C1 segment of cervical spinal cord (tissue), 14 donors: Measurements from ENCODE around the gene KRTAP19-7.
A peak's percentile ranks its signal among the peaks of the same experiment; 100 is the strongest.

Experiments used
- DNase-seq, 14 donors: peaks; one replicate each; lab custom pipeline; 2025; lab: John Stamatoyannopoulos, UW

Gene KRTAP19-7, protein sequence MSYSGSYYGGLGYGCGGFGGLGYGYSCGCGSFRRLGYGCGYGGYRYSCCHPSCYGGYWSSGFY

DNA sequence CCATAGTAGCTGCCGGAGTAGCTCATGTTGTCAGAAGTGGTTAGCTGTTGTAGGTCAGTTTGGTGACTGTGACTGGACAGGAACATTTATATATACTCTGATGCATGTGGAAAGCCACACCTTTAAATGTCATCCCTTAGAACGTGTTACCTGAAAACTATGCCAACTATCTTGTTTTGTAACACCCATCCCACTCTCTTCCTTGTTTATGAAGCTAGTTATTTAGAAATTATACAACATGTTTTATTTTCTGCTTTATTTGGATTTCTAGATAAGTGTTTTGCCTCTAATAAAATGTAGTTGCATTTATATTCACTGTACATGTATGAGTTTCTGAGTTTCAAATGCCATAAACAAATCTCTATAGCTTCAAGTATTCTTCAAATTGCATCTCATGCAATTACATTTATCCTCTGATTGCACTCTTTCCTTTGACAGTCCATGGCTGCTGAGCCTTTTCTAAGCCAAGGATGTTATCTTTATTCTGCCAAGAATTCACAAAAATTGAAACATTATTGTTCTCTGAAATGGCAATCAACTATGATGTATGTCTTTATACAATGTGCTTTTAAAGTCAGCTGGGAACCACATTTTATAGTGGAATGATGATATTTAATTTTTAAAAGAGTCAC, at the start of gene KRTAP19-7:
Gene KRTAP19-7 (minus strand): TSS at position 51 of the 632 bp plus-strand sequence. CDS start 25 bp downstream, at position 26.
- no peak for DNase-seq

DNA sequence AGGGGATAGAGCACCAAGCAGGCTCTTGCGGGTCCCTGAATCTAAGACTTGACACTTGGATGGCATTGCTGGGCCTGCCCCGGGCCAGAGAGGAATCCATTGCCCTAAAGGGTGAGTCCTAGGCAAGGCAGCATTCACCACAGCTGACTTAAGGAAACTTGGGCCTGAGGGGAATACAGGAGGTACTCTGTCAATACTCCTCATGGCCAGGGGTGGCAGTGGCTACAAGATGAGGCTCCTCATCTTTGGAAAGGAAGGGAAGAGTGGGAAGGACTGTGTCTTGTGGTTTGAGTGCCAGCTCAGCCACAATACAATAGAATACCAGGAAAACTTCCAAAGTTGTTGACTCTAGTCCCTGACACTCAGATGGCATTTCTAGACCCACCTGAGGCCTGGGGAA, 44.9 kb upstream of the KRTAP19-7 start:
- no peak for DNase-seq

DNA sequence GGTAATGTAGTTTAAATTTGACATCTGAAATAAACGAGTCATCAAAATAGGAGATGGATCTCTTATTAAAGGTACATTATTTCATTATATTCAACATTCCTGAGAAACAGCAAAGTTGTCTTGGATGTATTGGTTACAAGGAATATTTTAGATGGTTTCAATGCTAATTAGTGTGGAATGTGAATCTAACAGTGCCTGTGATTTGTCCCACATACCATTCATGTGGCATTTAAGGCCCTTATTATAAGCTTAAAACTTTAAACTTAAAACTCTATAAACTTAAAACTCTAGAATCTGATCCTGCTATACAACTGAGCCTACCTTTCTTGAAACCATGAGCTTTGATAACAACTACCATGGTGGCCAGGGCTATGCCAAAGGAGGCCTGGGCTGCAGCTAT, 39.7 kb upstream of the KRTAP19-7 start, which contains the start of gene KRTAP22-1:
Gene KRTAP22-1 (plus strand): TSS at position 301 of the 400 bp plus-strand sequence.
- no peak for DNase-seq

DNA sequence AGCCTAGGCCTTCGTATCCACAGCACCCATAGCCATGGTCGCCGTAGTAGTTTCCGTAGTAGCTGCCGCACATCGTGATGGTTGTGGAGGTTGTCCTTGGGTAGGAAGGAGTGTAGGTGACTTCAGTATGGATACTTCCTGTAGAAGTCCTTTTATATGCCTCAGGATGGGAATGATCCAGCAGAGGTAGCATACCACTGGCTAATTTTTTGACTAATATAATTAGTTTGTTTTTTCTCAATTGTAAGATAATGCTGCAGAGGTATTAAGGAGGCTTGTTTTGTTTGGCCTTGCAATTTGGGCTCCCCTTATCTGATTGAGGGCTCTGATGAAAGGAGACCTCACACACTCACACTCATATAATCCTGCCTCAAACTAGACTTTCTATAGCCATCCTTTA, 37.7 kb upstream of the KRTAP19-7 start, which contains the start of gene KRTAP6-2:
Gene KRTAP6-2 (minus strand): TSS at position 101 of the 400 bp plus-strand sequence. CDS start 28 bp downstream, at position 73.
- no peak for DNase-seq

DNA sequence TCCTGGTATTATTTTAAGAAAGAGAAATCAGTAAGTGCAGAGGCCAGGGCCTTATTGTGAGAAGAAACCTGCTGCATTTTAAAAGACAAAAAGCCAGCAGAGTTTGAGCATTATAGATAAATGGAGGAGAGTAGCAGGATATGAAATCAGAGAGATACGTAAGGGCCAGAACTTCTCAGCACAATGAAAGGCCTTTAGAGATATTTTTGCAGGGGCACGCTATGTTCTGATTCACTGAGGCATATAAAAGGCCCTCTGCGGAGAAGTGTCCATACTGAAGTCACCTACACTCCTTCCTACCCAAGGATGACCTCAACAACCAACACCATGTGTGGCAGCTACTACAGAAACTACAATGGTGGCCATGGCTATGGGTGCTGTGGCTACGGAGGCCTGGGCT, 31.0 kb upstream of the KRTAP19-7 start, which contains the start of gene KRTAP6-3:
Gene KRTAP6-3 (plus strand): TSS at position 301 of the 400 bp plus-strand sequence. CDS start 6 bp downstream, at position 307.
- no peak for DNase-seq

DNA sequence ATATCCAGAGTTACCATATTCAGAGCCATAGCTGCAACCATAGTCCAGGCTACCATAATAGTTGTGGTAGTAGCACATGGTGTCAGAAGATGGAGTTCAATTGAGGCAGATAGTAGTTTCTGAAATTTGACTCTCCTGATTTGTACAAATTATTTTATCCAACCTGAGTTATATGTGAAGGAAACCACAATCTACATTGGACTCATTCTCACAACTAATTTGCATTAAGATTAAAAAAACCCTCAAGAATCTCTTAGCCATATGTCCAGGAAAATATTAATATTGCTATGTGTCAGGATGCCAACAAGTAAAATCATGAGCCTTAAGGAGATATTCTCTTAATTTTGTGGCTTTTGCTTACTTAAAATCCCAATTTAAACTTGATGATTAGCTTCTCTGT, 29.2 kb upstream of the KRTAP19-7 start, which contains the start of gene KRTAP22-2:
Gene KRTAP22-2 (minus strand): TSS at position 101 of the 400 bp plus-strand sequence.
- no peak for DNase-seq

DNA sequence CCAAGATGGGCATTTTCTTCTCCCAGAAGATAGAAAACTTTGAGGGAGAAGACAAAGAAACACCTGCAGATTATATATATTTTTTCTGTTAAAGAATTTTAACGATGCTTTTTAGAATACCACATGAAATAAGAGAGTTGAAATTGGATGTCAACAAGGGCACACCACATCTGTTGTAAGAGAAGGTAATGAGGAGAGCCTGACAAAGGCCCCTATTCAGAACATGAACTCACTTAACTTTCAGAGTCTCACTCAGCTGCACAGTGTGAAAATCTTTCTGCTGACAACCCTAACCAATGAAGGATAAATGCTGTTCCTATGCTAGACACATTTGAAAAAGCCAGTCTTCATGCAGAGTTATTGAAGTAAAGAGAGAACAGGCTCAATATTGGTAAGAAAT, 21.8 kb upstream of the KRTAP19-7 start:
- no peak for DNase-seq

DNA sequence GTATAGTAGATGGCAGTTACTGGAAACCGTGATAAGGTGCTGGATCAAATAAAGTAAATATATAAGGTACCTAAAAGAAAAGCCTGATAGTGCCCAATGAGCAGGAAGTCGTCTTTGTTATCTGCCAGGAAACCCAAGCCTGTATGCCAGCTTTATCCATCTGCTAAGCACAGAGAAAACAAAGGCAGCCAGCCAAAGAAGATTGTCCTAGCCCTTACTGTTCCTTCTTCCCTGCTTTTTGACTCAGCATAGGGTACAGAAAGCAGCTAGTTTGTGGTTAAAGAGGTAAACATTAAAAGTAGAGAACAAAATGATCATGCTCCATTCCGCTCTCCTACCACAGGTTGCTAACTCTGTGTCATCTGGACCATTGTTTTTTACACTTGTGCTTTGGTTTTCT, 19.0 kb upstream of the KRTAP19-7 start:
- peak in 1 of 14 donors; percentile 74 for DNase-seq

DNA sequence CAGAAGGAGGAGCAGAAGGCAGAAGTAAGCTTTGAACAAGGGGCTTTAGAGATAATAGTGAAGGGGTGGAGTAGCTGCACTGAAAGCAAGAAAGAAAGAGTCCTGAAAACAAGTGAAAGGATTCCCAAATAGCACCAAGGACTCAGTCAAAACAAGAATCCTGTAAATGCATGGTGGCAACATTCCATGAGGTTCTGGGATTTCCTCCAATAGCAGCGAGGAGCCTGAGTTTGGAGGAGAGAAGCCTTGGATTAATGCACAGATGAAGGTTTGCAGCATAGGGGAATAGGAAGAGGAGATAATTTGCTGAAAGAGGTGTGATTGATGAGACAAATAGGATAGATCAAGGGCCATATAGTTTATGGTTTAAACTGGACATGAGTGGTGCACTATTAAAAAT, 18.2 kb upstream of the KRTAP19-7 start:
- DNase-seq = peak in 2 of 14 donors; percentile 2 to 71

DNA sequence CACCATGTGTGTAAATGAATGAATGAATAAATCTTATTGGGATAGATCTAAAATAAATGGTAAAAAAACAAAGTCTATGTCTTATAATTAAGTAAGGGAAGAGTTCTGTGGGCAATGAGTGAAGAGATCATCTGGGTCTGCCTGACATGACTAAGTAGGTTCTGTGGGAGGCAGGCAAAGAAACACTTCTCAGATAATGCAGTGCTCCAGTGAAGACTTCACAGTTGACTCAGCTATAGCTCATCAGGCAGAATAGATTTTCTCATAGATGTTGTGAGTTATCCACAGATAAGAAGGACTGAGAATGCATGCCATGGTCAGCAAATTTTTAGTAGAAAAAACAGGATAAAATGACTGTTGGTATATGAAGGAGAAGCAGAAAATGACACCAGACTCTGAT, 16.7 kb upstream of the KRTAP19-7 start:
- no peak for DNase-seq

DNA sequence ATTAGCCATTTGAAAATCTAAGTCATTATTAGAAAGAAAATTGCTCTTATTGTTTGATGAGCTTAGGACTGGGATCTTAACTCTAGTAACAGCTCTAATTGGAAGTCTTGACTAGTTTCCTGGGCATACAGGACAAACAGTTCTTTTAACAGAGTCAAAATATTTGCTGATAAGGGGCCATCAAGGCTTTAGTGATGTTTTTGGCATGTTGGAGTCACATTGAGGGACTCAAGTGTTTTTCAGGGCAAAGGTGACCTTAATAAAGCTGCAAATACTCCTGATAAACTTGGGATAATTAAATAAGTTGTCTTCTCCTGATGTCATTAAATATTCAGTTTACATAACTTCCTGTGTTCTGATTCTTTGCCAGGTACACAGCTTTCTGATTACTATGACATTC, 6.5 kb upstream of the KRTAP19-7 start:
- DNase-seq = no peak

DNA sequence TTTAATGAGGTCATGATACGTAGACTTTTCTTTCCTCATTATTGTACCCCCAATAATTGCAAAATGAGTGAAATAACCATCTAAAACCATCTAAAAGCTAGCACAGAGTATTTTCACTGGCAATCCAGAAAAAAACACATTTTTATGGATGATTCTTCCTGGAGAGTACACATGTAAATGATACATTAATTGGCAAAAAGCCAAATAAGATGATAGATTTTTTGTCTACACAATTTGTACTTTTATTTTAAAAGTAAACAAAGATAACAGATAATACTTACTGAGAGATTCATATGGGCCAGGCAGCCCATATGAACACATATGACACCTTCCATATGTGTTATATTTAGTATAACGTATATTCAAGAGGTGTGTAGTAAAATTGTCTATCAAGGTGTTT, 2.5 kb upstream of the KRTAP19-7 start:
- DNase-seq = no peak

DNA sequence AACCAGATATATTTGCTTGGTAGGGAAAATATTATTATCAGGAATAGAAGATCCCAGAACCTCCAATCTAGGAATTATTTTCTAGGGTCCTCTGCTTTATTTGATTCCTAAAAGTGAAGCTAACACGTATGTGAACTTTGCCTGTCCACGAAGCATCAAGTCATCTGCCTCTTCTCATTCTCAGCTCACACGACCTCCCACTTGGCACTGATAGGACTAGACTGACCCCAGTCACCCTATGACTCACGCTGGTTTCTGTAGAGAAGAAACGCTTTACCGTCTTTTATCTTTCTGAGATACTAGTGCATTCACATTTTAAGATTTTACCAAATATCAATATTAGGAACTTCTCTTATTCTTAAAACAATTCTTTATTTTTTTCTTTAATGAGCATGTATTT, 2.0 kb upstream of the KRTAP19-7 start:
- no peak for DNase-seq

DNA sequence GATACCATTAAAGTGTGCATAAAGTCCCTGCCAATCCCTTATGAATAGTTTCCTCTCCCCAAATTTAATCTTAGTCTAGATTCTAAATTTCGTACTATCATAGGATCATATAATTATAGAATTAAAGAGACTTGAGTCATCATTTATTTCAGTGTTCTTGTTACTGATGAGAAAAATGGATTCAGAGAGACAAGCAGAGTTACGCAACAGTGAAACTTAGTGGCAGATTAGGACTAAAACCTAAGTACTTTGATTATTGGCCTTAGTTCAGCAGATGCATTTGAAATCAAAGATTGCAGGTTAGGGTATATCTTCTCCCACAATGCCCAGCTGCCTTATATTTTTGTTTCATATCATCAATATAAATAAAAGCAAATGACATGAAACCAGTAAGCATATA, 843 bp upstream of the KRTAP19-7 start:
- DNase-seq = no peak

DNA sequence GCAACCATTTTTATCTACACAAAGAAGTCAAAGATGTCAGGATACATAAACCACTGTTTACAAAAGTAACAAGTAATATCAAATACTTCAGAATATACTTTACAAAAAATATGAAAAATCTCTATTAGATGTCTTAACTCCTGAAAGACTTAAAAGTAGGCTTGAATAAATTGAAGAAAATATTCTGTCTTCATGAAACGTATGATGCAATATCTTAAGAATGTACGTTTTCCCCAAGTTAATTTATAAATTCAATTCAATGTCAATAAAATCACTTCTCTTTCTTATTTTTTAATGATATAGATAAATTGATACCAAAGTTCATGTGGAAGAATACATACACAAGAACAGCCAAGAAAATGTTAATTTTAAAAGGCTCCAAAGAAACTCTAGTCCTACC, 6.0 kb downstream of the KRTAP19-7 start:
- DNase-seq = no peak

DNA sequence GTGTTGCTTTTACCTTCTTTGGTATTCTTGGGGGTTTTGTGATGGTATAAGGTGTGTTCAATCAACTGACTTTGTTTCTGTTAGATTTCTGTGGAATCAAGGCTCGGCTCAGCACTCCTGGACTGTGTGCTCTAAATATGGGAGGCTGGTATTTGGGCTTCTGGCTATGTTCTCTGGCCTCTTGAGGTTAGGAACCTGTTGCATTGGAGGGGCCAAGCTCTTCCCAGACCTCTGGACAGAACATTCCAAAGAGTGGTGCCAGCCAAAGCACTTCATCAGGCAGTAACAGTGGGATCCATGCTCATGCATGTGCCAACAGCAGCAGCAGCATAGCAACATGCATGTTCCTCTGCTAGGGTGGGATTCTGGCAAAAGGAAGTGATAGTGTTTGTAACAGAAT, 8.3 kb downstream of the KRTAP19-7 start:
- DNase-seq = no peak

DNA sequence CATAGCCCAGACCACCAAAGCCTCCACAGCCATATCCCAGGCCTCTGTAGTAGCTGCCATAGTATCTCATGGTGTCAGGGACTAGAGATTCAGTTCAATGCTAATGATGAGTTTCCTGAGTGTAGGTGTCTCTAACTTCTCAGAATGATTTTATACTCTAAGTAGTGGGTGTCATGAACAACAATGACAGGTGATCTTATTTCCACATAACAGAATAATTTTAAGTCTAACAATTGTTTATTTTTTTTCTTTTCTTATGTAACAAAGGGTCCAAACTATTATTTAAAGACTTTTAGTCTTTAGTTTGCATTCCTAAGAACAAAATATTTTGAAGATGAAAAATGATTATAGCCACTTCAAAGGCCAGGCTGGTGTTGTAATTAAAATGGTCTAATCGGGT, 19.4 kb downstream of the KRTAP19-7 start, which contains the start of gene KRTAP19-6:
Gene KRTAP19-6 (minus strand): TSS at position 101 of the 400 bp plus-strand sequence. CDS start 31 bp downstream, at position 70.
- DNase-seq = no peak

DNA sequence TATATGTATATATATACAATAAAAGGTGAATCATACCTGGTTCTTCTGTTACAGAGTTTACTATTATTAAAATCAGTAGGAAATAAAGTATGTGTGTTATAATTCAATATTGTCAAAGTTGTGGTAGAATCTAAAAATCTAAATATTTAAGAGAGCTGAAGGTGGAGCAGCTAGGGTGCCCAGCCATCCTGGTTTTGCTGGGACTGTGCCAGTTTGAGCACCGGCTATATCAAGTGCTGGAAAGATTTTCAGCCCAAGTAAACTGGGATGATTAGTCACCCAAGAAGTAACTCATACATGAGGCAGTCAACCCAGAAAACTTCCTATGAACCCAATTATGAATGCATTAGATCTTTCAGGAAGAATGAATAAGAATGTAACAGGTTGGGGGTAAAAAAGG, 42.2 kb downstream of the KRTAP19-7 start:
- no peak for DNase-seq

DNA sequence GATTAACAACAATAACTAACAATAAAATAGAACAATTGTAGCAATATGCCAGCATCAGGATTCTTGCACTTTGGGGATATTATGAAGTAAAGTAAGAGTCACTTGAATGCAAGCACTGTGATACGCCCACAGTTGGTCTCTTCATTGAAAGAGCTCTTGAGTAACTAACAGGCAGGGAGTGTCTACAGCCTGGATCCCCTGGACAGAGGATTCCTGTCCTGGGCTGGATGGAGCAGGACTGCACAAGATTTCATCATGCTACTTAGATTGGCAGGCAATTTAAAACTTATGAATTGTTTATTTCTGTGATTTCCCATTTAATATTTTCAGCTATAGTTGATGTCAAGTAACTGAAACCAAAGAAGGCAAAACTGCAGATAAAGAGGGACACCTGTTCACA, 45.4 kb downstream of the KRTAP19-7 start:
- no peak for DNase-seq
